GM12878 (cell line): Measurements from ENCODE around the gene SF3B2. TPM values are rescaled to one million over a fixed set of nuclear protein-coding genes. Genes with fewer than 3 reads are reported as not detected.

Experiments
- ATAC-seq: fragments of 200-7000 bp; cut with Tn5 transposase; 3 replicates; pipeline ENCODE4 v1.9.1; 2020; ENCODE audit warnings: mild to moderate bottlenecking, moderate library complexity
- BruUV-seq: library from RNA; stranded (reverse); fragments of 400-500 nt; replicated peaks from 2 replicates; lab custom pipeline; 2021; lab: Mats Ljungman, UMichigan
- CTCF ChIA-PET: fragments of 300-600 bp; sonication (Branson Sonifier 250); formaldehyde crosslinking; extraction: SDS; loops from one replicate; lab custom pipeline; 2021; ENCODE audit warnings: inconsistent platforms; lab: Yijun Ruan, JAX
- POLR2A ChIA-PET: fragments of 350-600 bp; formaldehyde crosslinking; extraction: SDS; loops from one replicate; lab custom pipeline; 2021; ENCODE audit warnings: inconsistent platforms; lab: Charles Lee
- RAD21 ChIA-PET: fragments of 300-600 bp; sonication (Branson Sonifier 250); formaldehyde crosslinking; loops from one replicate; lab custom pipeline; 2023; ENCODE audit warnings: antibody characterized with exemption; ENCODE audit not compliant: unreplicated experiment; lab: Charles Lee
- SMC1A ChIA-PET: fragments of 300-600 bp; sonication (Branson Sonifier 250); formaldehyde crosslinking; loops from one replicate; lab custom pipeline; 2023; ENCODE audit not compliant: unreplicated experiment, uncharacterized antibody; lab: Charles Lee
- DNase-seq: peaks from one replicate; pipeline ENCODE4 v3.0.0-alpha.2; 2011; ENCODE audit warnings: low read depth, low spot score
- FAIRE-seq: peaks from 3 replicates; lab custom pipeline; 2011; peaks lifted over from hg19 to GRCh38; lab: Jason Lieb, UNC
- H2AFZ ChIP-seq: 2 replicates; pipeline ENCODE4 v1.6.0; 2011; ENCODE audit warnings: low read depth, low read length, control low read depth; ENCODE audit not compliant: control insufficient read depth
- H3K27ac ChIP-seq: 2 replicates; pipeline ENCODE4 v1.5.1; 2011; ENCODE audit warnings: control low read depth; ENCODE audit not compliant: control insufficient read depth, insufficient read depth
- H3K27me3 ChIP-seq, 2 experiments: replicated peaks in 1 of 2; 2 replicates each; pipeline versions ENCODE4 v1.6.0 to v1.6.1; 2011; ENCODE audit warnings: low read length in 1 of 2; ENCODE audit not compliant: control insufficient read depth in 2 of 2, insufficient read depth in 2 of 2
- H3K36me3 ChIP-seq, 2 experiments: 2 replicates each; pipeline ENCODE4 v1.5.1; 2011; ENCODE audit warnings: low read length in 1 of 2; ENCODE audit not compliant: control insufficient read depth in 2 of 2, insufficient read depth in 2 of 2
- H3K4me1 ChIP-seq: 2 replicates; pipeline ENCODE4 v1.6.1; 2011; ENCODE audit warnings: mild to moderate bottlenecking, low read length, moderate library complexity, mixed read lengths; ENCODE audit not compliant: control insufficient read depth, insufficient read depth
- H3K4me2 ChIP-seq: 2 replicates; pipeline ENCODE4 v1.6.0; 2011; ENCODE audit warnings: control low read depth; ENCODE audit not compliant: control insufficient read depth, insufficient read depth
- H3K4me3 ChIP-seq: fragments of 200-600 bp; sonication (generic); 2 replicates; pipeline ENCODE4 v1.5.1; 2016
- H3K79me2 ChIP-seq: 2 replicates; pipeline ENCODE4 v1.6.0; 2011; ENCODE audit warnings: low read length; ENCODE audit not compliant: control insufficient read depth, insufficient read depth
- H3K9ac ChIP-seq: 2 replicates; pipeline ENCODE4 v1.8.0; 2011; ENCODE audit warnings: low read length, control low read depth, mixed read lengths; ENCODE audit not compliant: control insufficient read depth, insufficient read depth
- H3K9me3 ChIP-seq: replicated peaks from 3 replicates; pipeline ENCODE4 v1.5.1; 2011; ENCODE audit warnings: mild to moderate bottlenecking, low read length; ENCODE audit not compliant: control insufficient read depth, insufficient read depth
- H4K20me1 ChIP-seq: 2 replicates; pipeline ENCODE4 v1.6.0; 2011; ENCODE audit not compliant: control insufficient read depth, insufficient read depth
- ASH2L ChIP-seq: fragments of 300-600, 200-600 bp; sonication (generic); IDR thresholded peaks from 2 replicates; pipeline ENCODE4 v1.6.1; 2017; ENCODE audit warnings: low read depth, mild to moderate bottlenecking, borderline replicate concordance
- ELK1 ChIP-seq: IDR thresholded peaks from 2 replicates; pipeline ENCODE4 v1.6.1; 2012; ENCODE audit warnings: low read depth, low read length, improper control_type of control experiment
- IKZF1 ChIP-seq: fragments of 450-650 bp; conservative IDR thresholded peaks from 2 replicates; pipeline ENCODE4 v1.6.1; 2017; ENCODE audit warnings: antibody characterized with exemption, mild to moderate bottlenecking
- LARP7 ChIP-seq: fragments of 450-650 bp; IDR thresholded peaks from 2 replicates; pipeline ENCODE4 v1.6.1; 2017; ENCODE audit warnings: mild to moderate bottlenecking
- MEF2B ChIP-seq: fragments of 450-650 bp; IDR thresholded peaks from 2 replicates; pipeline ENCODE4 v1.6.1; 2018; ENCODE audit warnings: mild to moderate bottlenecking, moderate library complexity; ENCODE audit not compliant: partially characterized antibody, poor library complexity, severe bottlenecking
- NFYB ChIP-seq: IDR thresholded peaks from 2 replicates; pipeline ENCODE4 v1.6.1; 2011; ENCODE audit warnings: low read depth, mild to moderate bottlenecking, low read length, improper control_type of control experiment, moderate library complexity; ENCODE audit not compliant: insufficient read depth
- REST ChIP-seq: IDR thresholded peaks from 2 replicates; pipeline ENCODE4 v1.6.1; 2012; ENCODE audit warnings: mild to moderate bottlenecking, low read depth, low read length
- SMAD1 ChIP-seq: fragments of 450-650 bp; IDR thresholded peaks from 2 replicates; pipeline ENCODE4 v1.6.1; 2018; ENCODE audit warnings: mild to moderate bottlenecking, low read depth; ENCODE audit not compliant: partially characterized antibody
- SMC3 ChIP-seq: IDR thresholded peaks from 2 replicates; pipeline ENCODE4 v1.6.1; 2011; ENCODE audit warnings: low read length, improper control_type of control experiment, borderline replicate concordance
- SUPT20H ChIP-seq: IDR thresholded peaks from 2 replicates; pipeline ENCODE4 v1.6.1; 2011; ENCODE audit warnings: low read depth, mild to moderate bottlenecking, low read length, moderate library complexity, borderline replicate concordance; ENCODE audit not compliant: control insufficient read depth
- ZNF384 ChIP-seq: IDR thresholded peaks from 2 replicates; pipeline ENCODE4 v1.6.1; 2012; ENCODE audit warnings: low read depth, mild to moderate bottlenecking, low read length, improper control_type of control experiment, borderline replicate concordance
- WGBS: methylation state at CpG from one replicate; pipeline ENCODE4 v1.1.6; 2016; ENCODE audit warnings: low lambda C conversion rate; ENCODE audit not compliant: insufficient replicate concordance, insufficient coverage; ENCODE audit errors: missing lambda C conversion rate; 5-methylcytosine and 5-hydroxymethylcytosine counted together
- in situ Hi-C: fragments of 300-500 bp; cut with MboI; formaldehyde crosslinking; loops from 9 replicates; pipeline ENCODE4 v1.14.3; 2018; ENCODE audit warnings: mixed read lengths
- intact Hi-C: fragments of 100-400 bp; cut with micrococcal nuclease; formaldehyde crosslinking; loops from one replicate; pipeline ENCODE4 v1.14.2; 2022; ENCODE audit not compliant: unreplicated experiment
- polyA plus RNA-seq, 11 experiments: library from polyadenylated mRNA; depleted of rRNA in 4 of 11; unstranded in 6 of 11; stranded (reverse) in 5 of 11; fragments of >200 nt; fragmentation: Nextera tagmentation in 4 of 11; fragmentation: Illumina TruSeq in 1 of 11; extraction: Ambion mirVana in 4 of 11; extraction: Trizol in 1 of 11; gene quantifications; 1 replicate in 1 of 11; 2 replicates in 10 of 11; pipeline versions ENCODE4 v1.2.1 to v1.2.3, GENCODE V29; 2011 to 2016; ENCODE audit warnings: inconsistent platforms in 2 of 11, missing spikeins in 2 of 11, low read depth in 1 of 11
- total RNA-seq, 4 experiments: library from RNA; depleted of rRNA in 3 of 4; stranded (reverse); fragments of >200 nt in 3 of 4; fragmentation: Illumina TruSeq in 1 of 4; extraction: Trizol in 1 of 4; gene quantifications; 2 replicates each; pipeline versions ENCODE4 v1.2.1 to v1.2.3, GENCODE V29; 2013 to 2021

The SF3B2 gene
- total and polyA plus RNA-seq, 10 of the 15 experiments (the other 5 are each of a cell fraction or from before 2014, with no cell fraction given), result 56.3 to 245 (median 144) TPM

GRCh38 chr11:66073669-66074068 lies 21.5 kb downstream of the SF3B2 start:
- CTCF ChIA-PET, result interaction anchor here (1.1 to 20.0 kb wide), 4 partner anchors 42 to 149 kb away, joined by 3 to 195 read pairs (median 4); no protein-coding TSS in a partner anchor
- Histone ChIP-seq H3K9me3 (no peaks in the 10 kb centered on the region), H3K79me2 (peaks cover 75% of the 10 kb centered on the region), H3K27me3 (no peaks in the 10 kb centered on the region), H3K9ac (no peak overlapping the region), H2AFZ (no peak overlapping the region), H3K4me2 (peak overlapping the region; percentile 97), H3K4me1 (peaks cover 24% of the 10 kb centered on the region), H3K27ac (no peak overlapping the region), H3K4me3 (peak overlapping the region; percentile 94; the same call in 1 of the 2 replicates), H3K36me3 (peaks cover 3 to 10% of the 10 kb centered on the region in 2 experiments; a peak in 3 of 4 replicates), H4K20me1 (no peaks in the 10 kb centered on the region)
- BruUV-seq, result no TSS peak
- FAIRE-seq, result no peak
- SMC1A ChIA-PET, result interaction anchor here (8.5 to 17.7 kb wide), 2 partner anchors 42 to 61 kb away, joined by 130 to 265 read pairs; no protein-coding TSS in a partner anchor
- RAD21 ChIA-PET, result interaction anchor here (0.7 to 7.3 kb wide), 6 partner anchors 8 to 244 kb away, joined by 3 to 81 read pairs (median 8); no protein-coding TSS in a partner anchor
- in situ Hi-C loops, result no loop called here
- intact Hi-C loops, result loop anchor here (5.0 kb wide), 1 partner anchor 149 kb away; no protein-coding TSS in a partner anchor
- TF ChIP-seq ZNF384 (0 out of 2 replicates have a peak, but pooled peaks have one; percentile 36), SUPT20H (no peak), NFYB (no peak)
- POLR2A ChIA-PET, result interaction anchor here (0.6 to 1.6 kb wide), 5 partner anchors 16 to 194 kb away, joined by 3 to 9 read pairs (median 5); no protein-coding TSS in a partner anchor
- ATAC-seq, result no peak
- no peak for DNase-seq
- WGBS, result 100% methylated on average over 1 of the region's 1 CpG

DNA sequence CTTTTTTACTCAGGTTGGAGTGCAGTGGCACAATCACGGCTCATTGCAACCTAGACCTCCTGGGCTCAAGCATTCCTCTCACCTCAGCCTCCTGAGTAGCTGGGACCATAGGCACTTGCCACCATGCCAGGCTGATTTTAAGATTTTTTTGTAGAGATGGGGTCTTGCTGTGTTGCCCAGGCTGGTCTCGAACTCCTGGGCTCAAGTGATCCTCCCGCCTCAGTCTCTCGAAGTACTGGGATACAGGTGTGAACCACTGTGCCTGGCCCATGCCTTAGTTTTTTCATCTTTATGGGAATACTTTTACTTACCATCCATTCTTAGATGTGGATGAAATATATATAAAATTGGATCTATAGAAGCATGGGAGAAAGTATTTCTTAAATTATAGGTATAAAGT lies 23.1 kb downstream of the SF3B2 start:
- H3K36me3 ChIP-seq, result peaks cover 0 to 8% of the 10 kb centered on the region in 2 experiments; a peak in 1 of 4 replicates
- no peaks in the 10 kb centered on the region for H4K20me1 ChIP-seq
- H3K79me2 ChIP-seq, result peaks cover 88% of the 10 kb centered on the region
- ChIA-PET RAD21 (interaction anchor here (0.6 to 0.7 kb wide), 4 partner anchors 13 to 232 kb away, joined by 3 to 4 read pairs (median 4); no protein-coding TSS in a partner anchor), CTCF (interaction anchor here (2.7 to 20.0 kb wide), 2 partner anchors 51 to 60 kb away, joined by 6 to 195 read pairs; no protein-coding TSS in a partner anchor), SMC1A (interaction anchor here (1.5 to 17.7 kb wide), 3 partner anchors 40 to 58 kb away, joined by 3 to 265 read pairs (median 5); no protein-coding TSS in a partner anchor), POLR2A (interaction anchor here (0.6 kb wide), 1 partner anchor 149 kb away, joined by 5 read pairs; no protein-coding TSS in a partner anchor)
- WGBS, result 98% methylated on average over 4 of the region's 4 CpGs
- no peaks in the 10 kb centered on the region for H3K27me3 ChIP-seq
- intact Hi-C loops (no loop called here), in situ Hi-C loops (no loop called here)
- H3K9ac ChIP-seq, result no peak overlapping the region
- no peak overlapping the region for H2AFZ ChIP-seq
- DNase-seq (no peak), FAIRE-seq (no peak), ATAC-seq (no peak)
- no peak overlapping the region for H3K4me2 ChIP-seq
- H3K9me3 ChIP-seq, result no peaks in the 10 kb centered on the region
- BruUV-seq, result no TSS peak
- H3K4me1 ChIP-seq, result peaks cover 17% of the 10 kb centered on the region
- H3K27ac ChIP-seq, result no peak overlapping the region
- no peak overlapping the region for H3K4me3 ChIP-seq
- no peak for TF ChIP-seq IKZF1
- TF ChIP-seq SMAD1, result no peak
- TF ChIP-seq ELK1, result no peak
- no peak for TF ChIP-seq SMC3
- no peak for TF ChIP-seq REST
- TF ChIP-seq ASH2L, result no peak
- no peak for TF ChIP-seq MEF2B
- TF ChIP-seq LARP7, result no peak
